WI38 (cell line): ENCODE results near the gene SH3PXD2B.
"Not testable (repeated sequence)": the region's sequence is repeated elsewhere in the genome, so short reads cannot be mapped to it uniquely, and the experiment has no call there.

Experiments used
- H3K4me3 ChIP-seq: 2 replicates; pipeline ENCODE4 v1.5.1; 2011; ENCODE audit warnings: low read depth, mild to moderate bottlenecking, control low read depth, low read length
- CTCF ChIP-seq: IDR thresholded peaks from 2 replicates; pipeline ENCODE4 v1.5.1; 2012; ENCODE audit warnings: low read depth, mild to moderate bottlenecking, control low read depth, low read length

Gene SH3PXD2B

DNA sequence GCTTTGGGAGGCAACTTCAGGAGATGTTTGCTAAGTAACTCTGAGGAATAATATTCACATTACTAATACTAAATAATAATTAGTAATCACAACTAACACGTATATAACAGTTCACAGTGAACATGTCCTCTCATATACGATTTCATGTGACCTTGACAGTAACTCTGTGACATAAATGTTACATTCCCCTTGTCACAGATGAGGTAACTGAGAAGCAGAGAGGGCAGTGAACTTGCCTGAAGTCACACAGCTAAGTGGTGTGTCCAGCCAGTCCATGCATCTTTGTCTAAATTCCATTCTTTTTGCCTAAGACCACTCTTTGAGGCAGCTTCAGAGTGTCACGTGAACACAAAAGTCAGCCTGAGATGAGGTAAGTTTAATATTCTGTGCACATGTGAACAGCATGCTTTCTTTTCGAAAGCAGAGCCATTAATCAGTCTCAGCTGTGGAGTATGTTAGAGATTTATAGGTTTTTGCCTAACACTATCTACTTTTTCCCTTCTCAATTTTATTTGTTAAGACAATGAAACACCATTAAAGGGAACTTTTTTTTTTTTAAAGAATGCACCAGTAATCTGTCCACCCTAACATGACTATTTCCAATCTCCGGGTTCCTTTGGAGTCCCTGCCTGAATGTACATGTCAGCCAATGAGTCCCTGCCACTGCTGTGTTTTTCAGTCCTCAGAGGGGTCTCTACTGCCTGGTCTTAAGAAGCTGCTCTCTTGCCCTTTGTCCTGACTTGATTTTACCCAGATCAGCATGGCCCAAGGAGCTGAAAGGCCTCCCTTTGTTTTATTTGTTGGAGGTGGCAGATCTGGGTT, 43.5 kb downstream of the SH3PXD2B start:
- H3K4me3 ChIP-seq: no peak overlapping the region
- no peak for TF ChIP-seq CTCF

DNA sequence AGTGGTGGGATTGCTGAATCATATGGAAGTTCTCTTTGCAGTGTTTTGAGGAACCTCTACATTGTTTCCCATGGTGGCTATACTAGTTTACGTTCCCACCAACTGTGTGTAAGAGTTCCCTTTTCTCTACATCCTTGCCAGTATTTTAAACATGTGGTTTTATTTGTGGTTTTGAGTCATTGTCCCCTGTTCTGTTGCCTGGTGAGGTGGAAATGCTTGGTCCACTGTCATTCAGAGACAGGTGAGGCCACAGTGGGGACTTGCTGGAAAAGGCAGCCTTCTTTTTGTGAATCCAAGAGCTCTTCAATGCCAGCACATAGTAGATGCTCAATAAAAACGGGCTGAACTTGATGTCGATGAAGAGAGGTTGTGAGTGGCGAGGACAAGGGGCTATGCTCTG, 44.2 kb downstream of the SH3PXD2B start:
- H3K4me3 ChIP-seq: no peak overlapping the region
- TF ChIP-seq CTCF: no peak

DNA sequence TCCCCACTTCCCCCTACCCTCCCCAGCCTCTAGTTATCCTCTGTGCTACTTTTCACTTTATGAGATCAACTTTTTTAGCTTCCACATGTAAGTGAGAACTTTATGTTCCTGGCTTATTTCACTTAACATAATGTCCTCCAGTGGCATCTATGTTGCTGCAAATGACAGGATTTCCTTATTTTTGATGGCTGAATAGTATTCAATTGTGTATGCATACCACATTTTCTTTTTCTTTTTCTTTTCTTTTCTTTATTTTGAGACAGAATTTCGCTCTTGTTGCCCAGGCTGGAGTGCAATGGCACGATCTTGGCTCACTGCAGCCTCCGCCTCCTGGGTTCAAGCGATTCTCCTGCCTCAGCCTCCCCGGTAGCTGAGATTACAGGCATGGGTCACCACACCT, 44.8 kb downstream of the SH3PXD2B start:
- not testable (repeated sequence) for H3K4me3 ChIP-seq

- TF ChIP-seq CTCF: no peak
Observed at GRCh38 chr5:172407822-172408221, 46.5 kb downstream of the SH3PXD2B start.

GRCh38 chr5:172407241-172407691, 47.1 kb downstream of the SH3PXD2B start:
- no peak overlapping the region for H3K4me3 ChIP-seq
- no peak for TF ChIP-seq CTCF

More at GRCh38 chr5:172407822-172408221, 46.5 kb downstream of the SH3PXD2B start:
- H3K4me3 ChIP-seq: no peak overlapping the region

DNA sequence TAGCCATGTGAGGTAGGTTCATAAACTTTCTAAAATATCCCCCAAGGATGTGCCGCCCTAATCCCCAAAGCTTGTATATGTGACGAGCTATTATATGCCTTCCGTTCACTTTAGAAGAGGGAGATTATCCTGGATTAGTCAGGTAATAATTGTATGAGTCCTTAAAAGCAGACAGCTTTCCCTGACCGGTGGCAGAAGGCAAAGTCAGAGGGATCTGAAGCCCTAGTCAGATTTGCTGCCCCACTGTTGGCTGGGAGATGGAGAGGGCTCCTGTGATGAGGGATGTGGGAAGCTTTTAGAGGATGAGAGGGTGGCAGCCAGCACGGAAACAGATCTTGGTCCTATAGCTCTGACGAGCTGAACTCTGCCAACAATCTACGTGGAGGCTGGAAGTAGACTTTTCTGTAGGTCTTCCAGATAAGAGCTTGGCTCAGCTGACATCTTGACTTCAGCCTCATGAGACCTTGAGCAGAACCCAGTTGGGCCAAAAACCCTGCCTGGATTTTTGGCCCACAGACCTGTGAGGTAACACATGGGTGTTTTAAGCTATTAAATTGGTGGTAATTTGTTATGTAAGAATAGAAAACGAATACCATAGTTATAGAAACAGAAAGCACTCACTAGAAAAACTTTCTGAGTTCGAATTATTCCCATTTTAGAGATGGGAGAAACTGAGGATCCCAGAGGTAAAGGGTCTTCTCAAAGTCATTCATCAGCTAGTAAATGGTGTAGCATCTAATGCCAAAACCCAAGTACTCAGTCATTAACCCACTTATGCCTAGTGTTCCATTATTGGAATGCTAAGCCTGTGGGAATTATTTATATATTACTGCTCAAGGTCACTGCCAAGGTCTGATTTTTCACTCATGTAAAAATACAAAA, 48.9 kb downstream of the SH3PXD2B start:
- no peak for TF ChIP-seq CTCF

DNA sequence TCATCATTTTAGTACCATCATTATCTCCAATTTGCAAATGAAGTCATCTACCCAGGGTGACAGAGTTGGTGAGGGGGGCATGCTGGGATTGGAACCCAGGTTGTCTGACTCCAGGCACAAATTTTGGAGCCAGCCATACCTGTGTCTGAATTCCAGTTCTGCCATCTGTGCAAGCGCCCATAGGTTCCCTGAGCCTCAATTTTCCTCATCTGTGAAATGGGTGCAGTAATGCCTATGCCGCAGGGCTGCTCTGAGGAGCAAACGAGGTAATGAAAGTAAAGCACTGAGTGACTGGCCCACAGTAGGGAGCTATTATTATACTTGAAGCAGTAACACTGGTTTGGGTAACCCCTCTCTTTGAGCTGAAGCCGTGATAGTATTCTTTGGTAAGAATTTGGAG, 49.6 kb downstream of the SH3PXD2B start:
- TF ChIP-seq CTCF: no peak
- H3K4me3 ChIP-seq: no peak overlapping the region

More for the DNA sequence above, 48.9 kb downstream of the SH3PXD2B start:
- H3K4me3 ChIP-seq: no peak overlapping the region
